GM19193 (cell line): ENCODE data around the gene PARVA.

Experiments
- POLR2A ChIP-seq: IDR thresholded peaks from 4 replicates; pipeline ENCODE4 v1.6.1; 2011; ENCODE audit not compliant: insufficient read depth, insufficient read length; ENCODE audit errors: extremely low read depth

Gene PARVA

DNA sequence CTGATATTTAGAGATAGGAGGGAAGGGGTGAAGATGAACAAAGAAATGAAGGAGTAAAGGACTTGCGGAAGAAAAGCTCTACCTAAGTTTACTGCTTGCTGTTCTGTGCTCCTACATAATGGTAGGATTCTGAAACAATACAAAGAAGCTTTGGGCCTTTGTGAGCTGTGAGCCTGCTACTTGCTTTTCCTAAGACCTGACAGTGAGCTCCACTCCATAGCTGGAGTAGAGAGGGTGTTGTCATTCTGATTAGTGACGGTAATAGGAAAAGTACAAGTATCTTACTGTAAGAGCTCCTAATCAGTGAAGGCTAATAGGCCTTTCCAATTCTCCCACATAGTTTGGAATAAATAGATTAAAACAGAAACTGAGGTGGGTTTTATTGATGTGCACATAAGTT, 75.9 kb downstream of the PARVA start:
- TF ChIP-seq POLR2A: no peak

DNA sequence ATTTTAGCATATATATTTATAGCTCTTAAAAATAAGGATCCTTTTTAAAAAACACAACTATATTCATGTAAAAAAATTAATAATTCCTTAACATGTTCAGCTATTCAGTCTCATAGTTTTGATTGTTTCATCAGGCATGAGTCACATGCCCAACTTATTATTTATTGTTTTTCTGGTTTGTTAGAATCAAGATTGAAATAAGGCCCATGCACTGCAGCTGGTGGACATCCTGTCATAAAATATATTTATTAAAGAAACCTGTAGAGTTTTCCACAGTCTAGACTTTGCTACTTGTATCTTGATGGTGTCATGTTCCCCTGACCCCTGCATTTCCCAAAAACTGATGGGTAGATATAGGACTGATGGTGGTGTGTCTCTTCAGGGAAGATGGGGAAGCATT, 77.4 kb downstream of the PARVA start:
- no peak for TF ChIP-seq POLR2A

DNA sequence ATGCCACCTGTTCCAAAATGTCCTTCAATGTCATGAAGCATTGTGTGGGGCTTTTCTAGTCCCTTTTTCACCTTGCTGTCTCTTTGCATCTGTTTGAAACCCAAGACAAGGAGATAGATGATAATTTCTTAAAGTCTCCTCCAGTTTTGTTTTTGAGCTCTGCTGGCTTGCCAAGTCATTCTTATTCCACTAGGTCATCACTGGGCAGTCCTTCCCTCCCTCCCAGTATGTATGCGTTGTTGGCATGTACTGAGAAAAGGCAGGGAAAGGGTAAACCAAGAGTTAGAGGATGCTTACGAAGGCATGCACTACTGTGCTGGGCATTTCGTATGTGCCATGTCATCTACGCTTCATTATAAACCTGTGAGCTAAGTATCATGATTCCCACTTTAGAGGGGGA, 78.6 kb downstream of the PARVA start:
- TF ChIP-seq POLR2A: no peak

DNA sequence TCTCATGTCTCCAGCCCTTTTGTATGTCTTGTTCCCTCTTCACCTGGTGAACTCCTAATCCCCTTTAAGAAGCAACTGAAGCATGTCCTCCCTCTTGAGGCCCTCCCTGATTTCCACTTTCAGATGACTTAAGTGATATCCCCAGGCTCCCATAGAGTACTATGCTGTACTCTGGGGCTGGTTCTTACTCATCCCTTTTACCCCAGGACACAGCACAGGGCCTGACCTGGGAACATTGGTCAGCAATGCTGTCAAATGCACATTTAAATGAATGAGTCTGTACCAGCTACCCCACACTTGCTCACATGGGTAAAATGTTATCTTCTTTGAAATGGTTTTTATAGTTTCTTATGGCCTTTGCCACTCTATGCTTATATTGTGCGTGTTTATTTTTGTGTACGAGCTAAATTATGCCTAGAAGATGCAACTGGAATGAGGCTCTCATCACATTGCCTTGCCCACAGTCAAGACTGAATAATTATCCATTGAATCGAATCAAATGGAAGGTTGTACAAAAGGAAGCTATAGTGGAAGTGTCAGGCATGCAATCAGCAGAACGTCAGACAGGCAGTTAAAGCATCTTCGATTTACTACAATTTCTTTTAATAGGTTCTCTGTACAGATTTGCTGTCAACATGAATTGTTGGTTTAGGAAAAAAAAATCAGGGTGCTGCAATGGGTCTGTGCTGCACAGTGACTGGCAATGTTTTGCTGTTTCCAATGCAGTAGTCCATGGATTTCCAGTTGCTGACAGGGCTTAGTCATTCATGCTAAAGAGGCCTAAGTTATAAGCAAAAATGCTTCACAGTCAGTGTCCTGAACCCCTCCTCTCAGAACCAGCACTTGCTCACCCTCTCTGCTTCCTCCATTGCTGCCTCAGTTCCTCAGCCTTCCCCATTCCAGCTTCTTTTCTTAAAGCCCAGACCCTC, 79.5 kb downstream of the PARVA start:
- TF ChIP-seq POLR2A: no peak

DNA sequence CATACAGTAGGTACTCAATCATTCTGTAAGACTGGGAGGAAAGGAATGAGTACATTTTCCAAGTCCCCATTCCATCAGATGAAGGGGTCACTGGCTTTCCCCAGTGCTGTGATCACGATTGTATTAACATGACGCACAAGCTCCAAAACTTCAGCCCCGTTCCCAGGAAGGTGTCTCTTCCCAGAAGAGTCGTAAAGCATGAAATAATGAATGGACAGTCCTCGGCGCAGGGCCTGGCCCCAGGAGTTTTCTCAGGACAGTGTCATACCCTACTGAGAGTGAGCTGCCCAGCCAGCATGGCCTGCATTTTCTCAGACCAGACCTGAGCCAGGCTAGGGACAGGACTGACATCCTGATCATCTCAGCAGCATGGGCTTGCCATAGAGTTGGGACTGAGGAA, 80.7 kb downstream of the PARVA start:
- no peak for TF ChIP-seq POLR2A

DNA sequence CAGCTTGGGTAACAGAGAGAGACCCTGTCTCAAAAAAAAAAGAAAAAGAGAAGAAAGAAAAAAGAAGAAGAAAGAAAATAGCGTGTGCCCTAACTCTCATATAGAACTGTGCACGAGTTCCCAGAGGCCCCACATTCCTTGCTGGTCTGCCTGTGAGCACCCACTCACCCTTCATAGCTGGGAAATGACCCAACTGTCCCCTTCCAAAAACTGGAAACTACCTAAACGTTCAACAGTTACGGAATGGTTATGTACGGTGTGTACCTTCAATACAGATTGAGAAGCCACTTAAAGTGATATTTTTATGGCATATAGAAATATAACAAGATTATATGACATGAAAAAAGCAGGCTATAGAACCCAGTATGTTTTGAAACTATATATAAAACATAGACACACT, 82.0 kb downstream of the PARVA start:
- no peak for TF ChIP-seq POLR2A

DNA sequence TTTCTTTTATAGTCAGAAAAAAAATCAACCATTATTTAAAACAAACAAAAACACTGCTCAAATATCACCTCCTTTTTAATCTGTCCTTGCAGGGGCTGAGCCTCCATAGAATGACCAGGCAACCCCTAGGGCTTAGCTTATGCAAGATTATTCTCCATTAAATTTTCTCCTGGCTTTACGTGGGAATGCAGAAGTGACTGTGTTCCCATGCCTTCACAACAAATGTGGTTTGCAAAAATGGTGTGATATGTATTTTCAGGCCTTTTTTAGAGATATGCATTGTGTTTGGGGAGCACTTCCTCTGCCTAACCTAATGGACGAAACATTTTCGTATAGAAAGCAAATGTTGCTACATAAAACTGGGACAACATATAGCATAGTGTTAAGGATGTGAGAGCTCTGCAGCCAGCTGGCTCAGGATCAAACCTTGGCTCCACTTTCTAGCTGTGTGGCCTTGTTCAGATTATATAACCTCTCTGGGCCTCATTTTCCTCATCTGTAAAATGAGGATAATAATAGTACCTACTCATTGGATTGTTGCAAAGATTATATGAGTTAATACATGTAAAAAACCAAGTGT, 82.6 kb downstream of the PARVA start:
- TF ChIP-seq POLR2A: no peak

DNA sequence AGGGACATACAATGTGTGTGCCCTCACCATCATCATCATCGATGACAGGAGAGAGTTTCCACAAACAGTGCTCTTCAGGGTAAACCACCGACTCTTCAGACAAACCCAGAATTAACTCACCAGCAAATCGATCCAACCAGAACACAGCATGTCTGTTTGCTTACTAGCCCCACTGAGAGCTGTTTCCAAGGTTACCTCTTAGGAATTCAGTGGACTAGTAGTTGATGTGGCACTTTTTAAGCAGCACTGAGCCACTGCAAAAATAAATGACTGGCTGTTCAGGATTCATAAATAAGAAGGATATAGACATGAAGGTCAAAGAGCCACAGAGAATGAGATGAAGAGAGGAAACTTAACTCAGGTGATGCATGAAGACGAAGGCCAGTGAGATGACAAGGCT, 83.1 kb downstream of the PARVA start:
- TF ChIP-seq POLR2A: no peak

DNA sequence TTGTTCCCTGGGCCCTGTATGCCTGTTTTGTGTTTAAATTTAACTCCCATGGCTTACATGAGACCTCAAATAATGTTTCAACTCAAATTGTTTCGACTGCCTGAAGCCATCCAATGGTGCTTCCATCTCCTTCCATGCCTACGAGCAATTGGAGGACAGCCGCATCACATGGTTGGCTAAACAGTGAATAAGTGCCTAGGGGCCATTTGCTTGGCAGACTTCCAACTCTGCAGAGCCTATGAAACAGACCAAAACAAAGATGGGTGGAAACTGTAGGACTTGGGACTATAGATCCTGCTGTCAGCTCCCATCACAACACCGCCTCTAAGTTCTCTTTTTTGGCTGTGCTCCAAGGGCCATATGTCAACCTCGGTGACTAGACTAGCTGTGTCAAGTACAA, 84.1 kb downstream of the PARVA start:
- TF ChIP-seq POLR2A: no peak

DNA sequence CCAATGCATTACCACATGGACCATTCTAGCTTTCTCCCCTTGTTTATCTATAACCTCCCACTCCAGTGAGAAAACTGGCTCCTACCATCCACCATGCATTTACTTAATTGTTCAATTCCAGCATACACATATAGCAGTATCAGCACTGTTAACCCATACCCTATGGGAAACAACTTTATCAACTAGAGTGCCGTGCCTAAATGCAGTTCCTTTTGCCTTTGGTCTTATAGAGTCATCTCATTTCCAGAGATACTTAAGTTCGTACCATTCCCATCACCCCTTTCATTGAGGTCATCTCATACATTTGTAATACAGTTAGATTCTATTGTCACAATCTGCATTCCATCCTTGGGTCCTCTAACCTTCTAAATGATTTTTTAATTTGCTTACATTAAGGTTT, 86.9 kb downstream of the PARVA start:
- no peak for TF ChIP-seq POLR2A

DNA sequence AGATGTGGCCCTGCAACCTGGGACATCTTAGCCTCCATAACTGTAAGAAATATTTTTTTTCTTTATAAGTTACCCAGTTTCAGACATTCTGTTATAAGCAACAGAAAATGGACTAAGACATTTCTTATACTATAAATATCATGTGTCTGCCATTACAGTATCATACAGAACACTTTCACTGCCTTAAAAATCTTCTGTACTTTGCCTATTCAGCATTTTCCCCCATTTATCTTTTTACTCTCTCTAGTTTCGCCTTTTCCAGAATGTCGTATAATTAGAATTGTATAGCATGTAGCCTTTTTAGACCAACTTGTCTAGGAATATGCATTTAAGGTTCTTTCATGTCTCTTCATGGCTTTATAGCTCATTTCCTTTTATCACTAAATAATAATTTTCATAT, 88.0 kb downstream of the PARVA start:
- no peak for TF ChIP-seq POLR2A

DNA sequence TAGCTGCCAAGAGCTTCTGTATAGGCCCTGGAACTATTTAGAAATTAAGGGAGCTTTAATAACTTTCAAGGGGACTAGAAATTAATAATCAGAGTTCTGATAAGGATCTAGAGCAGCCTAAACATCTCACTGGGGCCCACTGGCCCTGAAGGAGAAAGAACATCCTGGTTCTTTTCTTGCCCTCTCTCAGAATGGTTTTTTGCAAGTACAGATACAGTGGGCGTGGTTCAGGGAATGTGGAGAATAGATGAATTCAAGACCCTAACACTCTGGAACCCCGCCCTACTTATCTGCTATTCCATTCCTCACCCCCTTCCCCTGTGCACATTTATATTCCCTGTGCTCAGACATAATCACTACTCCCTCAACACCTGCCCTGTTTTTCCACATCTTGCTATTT, 90.2 kb downstream of the PARVA start:
- TF ChIP-seq POLR2A: no peak

DNA sequence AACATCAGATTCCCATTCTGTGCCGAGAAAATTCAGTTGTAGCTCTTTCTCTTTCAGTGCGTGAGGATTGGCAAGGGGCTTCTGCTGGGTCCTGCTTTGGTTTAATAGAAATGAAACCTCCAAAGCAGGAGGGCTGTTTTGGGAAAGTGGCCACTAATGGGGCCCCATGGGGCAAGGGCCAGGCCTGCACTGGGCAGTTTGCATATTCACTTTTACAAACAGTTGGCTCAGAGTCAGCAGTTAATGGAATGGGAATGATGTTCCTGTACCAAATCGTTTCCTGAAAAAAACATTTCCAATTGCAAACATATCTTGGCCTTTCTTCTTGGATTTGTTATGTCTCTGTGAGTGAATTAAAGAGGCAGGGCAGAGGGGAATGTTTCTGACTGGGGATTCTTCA, 92.1 kb downstream of the PARVA start:
- TF ChIP-seq POLR2A: no peak

DNA sequence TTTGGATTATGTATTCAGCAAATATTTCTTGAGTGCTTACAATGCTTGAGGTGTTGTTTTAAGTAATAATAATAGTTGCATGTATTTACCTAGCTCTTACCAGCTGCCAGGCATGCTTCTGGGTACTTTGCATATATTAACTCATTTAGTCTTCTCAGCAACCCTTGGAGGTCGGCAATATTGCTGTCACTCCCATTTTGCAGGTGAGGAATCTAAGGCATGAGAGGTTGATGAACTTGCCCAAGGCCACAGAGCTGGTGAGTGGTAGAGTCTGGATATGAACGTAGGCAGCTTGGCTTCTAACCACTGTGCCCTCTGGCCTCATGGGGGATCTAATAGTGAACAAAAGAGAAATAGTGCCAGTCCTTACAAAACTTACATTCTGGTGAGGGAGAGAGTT, 92.9 kb downstream of the PARVA start:
- TF ChIP-seq POLR2A: no peak

DNA sequence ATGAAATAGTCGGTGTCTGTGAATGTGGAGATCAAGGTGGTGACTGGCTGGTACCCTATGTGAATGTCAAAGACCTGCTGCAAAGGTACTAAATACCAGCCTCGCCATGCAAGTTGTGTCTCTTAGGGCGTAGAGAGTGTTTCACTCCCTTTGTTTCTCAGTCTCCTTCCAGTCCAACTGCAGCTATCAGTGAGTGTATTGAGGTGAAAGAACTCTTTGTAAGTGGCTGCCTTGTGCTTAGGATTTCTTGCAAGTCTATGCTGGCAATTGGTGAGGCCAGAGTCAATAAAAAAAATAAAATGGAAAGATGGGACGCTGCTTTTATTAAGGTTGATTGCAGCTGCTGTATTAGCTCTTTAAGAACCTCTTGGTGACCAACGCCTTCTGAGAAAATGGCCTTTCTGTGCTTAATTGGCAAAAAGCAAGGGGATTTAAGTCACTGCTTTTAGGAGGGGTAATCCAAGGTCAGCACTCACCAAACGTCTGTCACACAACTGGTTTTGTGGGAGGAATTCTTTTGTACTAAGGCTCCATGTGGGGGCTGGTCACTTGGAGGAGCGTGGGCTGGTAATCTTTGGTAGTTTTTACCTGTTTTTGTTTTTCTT, 95.1 kb downstream of the PARVA start:
- TF ChIP-seq POLR2A: no peak

DNA sequence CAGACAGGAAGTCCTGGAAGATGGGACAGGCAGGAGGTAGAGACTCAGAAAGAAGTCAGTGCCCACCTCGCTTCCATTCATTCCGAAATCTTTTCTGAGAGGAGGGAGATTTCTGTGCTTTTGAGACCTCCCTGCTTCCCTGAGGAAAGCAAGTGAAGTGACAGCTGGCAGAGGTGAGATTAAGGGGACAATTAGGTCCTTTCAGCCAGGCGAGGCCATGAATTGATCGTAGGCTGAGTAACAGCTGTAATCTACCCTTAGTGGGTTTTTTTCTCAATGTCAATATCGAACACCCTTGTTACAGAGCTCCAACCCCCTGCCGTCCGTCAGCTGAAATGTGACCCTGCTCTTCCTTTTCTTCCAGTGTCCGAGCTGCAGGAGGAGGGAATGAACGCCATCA, 96.0 kb downstream of the PARVA start:
- TF ChIP-seq POLR2A: no peak
